A673 (cell line): ENCODE results near the gene CKS2.

Experiments used
- CTCF ChIP-seq: fragments of 300-800, 200-600 bp; sonication (generic); conservative IDR thresholded peaks from 2 replicates; pipeline ENCODE4 v1.5.1; 2017; ENCODE audit warnings: low read depth, mild to moderate bottlenecking, antibody characterized with exemption, low read length, moderate library complexity, mixed read lengths
- EZH2 ChIP-seq: fragments of 200-600 bp; sonication (generic); IDR thresholded peaks from 2 replicates; pipeline ENCODE4 v1.6.1; 2017; ENCODE audit warnings: borderline replicate concordance, low read depth, mild to moderate bottlenecking, mixed read lengths, antibody characterized with exemption, low read length; ENCODE audit not compliant: poor library complexity, severe bottlenecking

DNA sequence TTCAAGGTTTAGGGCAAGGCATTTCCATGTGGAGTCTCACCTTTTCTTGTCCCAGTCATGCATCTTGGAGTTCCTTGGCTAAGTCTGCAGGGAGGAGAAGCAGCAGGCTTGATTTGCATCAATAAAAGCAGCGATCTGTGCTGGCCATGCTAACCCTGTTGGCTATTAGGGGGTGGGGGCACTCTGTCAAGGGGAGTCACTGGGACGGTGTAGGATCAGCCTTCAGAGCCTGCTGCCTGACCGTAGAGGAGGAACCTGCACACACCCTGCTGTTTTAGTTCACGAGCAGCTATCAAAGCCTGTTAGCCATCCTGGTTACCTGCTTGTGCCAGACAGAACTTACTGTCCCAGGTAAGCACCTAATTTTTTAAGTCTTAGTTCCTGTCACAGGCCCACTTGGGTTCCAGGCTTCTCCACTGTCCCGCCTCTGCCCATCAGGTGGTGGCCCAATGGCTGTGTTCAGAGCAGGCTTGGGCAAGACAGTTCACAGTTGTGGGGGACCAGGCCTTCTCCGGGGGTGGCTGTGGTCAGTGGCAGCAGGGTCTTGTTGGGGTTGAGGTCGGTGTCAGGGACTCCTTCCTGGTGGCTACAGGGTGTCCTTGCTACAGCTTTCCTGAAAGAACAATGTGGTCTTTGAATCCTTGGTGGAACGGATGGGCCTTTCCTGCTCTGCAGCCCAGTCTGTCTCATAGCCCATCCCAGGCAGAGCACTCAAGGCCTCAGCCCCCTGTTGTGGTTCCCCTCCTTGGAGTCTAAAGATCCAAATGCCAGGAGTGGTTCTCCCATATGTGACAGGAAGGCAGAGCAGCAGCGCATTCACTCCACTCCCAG is 51.0 kb downstream of the CKS2 start:
- no peak for TF ChIP-seq CTCF
- TF ChIP-seq EZH2, result no peak
